HG03064 (cell line): Measurements from ENCODE around the gene GPATCH2L.
A peak's percentile ranks its signal among the peaks of the same experiment; 100 is the strongest.

ENCODE experiments used
- ATAC-seq: cut with Tn5 transposase; IDR thresholded peaks from one replicate; pipeline ENCODE4 v1.9.1; 2021; ENCODE audit warnings: low read depth; ENCODE audit not compliant: unreplicated experiment

Gene GPATCH2L

GRCh38 chr14:76195003-76195402 lies 43.3 kb downstream of the GPATCH2L start:
- ATAC-seq, result no peak

- ATAC-seq, result no peak
These were observed 45.4 kb downstream of the GPATCH2L start for GRCh38 chr14:76196980-76197695.

GRCh38 chr14:76201162-76201561 lies 49.4 kb downstream of the GPATCH2L start:
- ATAC-seq, result no peak

GRCh38 chr14:76203086-76204001 lies 51.6 kb downstream of the GPATCH2L start:
- peak; percentile 68 for ATAC-seq

- ATAC-seq, result no peak
These were observed 52.9 kb downstream of the GPATCH2L start for GRCh38 chr14:76204461-76205230.

- ATAC-seq, result no peak
These were observed 54.0 kb downstream of the GPATCH2L start for GRCh38 chr14:76205708-76206107.

- no peak for ATAC-seq
These were observed 56.6 kb downstream of the GPATCH2L start for GRCh38 chr14:76208340-76208739.

- no peak for ATAC-seq
These were observed 60.5 kb downstream of the GPATCH2L start for GRCh38 chr14:76212242-76212641.

GRCh38 chr14:76217179-76217578 lies 65.5 kb downstream of the GPATCH2L start:
- no peak for ATAC-seq

GRCh38 chr14:76218662-76219061 lies 66.9 kb downstream of the GPATCH2L start:
- ATAC-seq, result no peak

GRCh38 chr14:76219873-76220272 lies 68.2 kb downstream of the GPATCH2L start:
- ATAC-seq, result no peak

GRCh38 chr14:76227450-76228050 lies 75.8 kb downstream of the GPATCH2L start:
- ATAC-seq, result no peak

GRCh38 chr14:76228138-76228537 lies 76.4 kb downstream of the GPATCH2L start:
- no peak for ATAC-seq

- no peak for ATAC-seq
These were observed 81.1 kb downstream of the GPATCH2L start for GRCh38 chr14:76232800-76233199.

- no peak for ATAC-seq
These were observed 83.9 kb downstream of the GPATCH2L start for GRCh38 chr14:76235628-76236027.

- no peak for ATAC-seq
These were observed 84.7 kb downstream of the GPATCH2L start for GRCh38 chr14:76236172-76237130.

GRCh38 chr14:76237349-76237990 lies 85.7 kb downstream of the GPATCH2L start:
- ATAC-seq, result no peak

GRCh38 chr14:76245097-76245496 lies 93.4 kb downstream of the GPATCH2L start:
- ATAC-seq, result no peak

- ATAC-seq, result no peak
These were observed 98.6 kb downstream of the GPATCH2L start for GRCh38 chr14:76250302-76250701.
